Lung (tissue), 12 donors: ENCODE measurements around the gene MYH11. TPM values are rescaled to one million over a fixed set of nuclear protein-coding genes. Genes with fewer than 3 reads are reported as not detected.

Experiments used
- ATAC-seq: fragments of 200-7000 bp; cut with Tn5 transposase; one replicate; pipeline ENCODE4 v1.9.1; 2020; ENCODE audit warnings: moderate number of reproducible peaks; ENCODE audit not compliant: insufficient read depth, low FRiP score
- DNase-seq, 3 donors: peaks; one replicate each; pipeline ENCODE4 v3.0.0-alpha.2; 2013 to 2017
- H3K27ac ChIP-seq, 2 donors: one replicate each; pipeline ENCODE4 v1.5.1; 2013; ENCODE audit warnings: mild to moderate bottlenecking in 2 of 2, moderate library complexity in 2 of 2, control low read depth in 1 of 2, inconsistent platforms in 1 of 2, low read depth in 1 of 2, low read length in 1 of 2
- H3K27me3 ChIP-seq, 3 donors: one replicate each; pipeline ENCODE4 v1.5.1; 2013; ENCODE audit warnings: low read length in 2 of 3; ENCODE audit not compliant: control insufficient read depth in 3 of 3, insufficient read depth in 3 of 3
- H3K36me3 ChIP-seq, 4 donors: one replicate each; pipeline ENCODE4 v1.5.1; 2013; ENCODE audit warnings: low read length in 4 of 4, mild to moderate bottlenecking in 1 of 4, moderate library complexity in 1 of 4; ENCODE audit not compliant: control insufficient read depth in 4 of 4, insufficient read depth in 4 of 4
- H3K4me1 ChIP-seq, 5 donors: one replicate each; pipeline ENCODE4 v1.5.1; 2013; ENCODE audit warnings: low read length in 5 of 5, mild to moderate bottlenecking in 2 of 5, moderate library complexity in 1 of 5; ENCODE audit not compliant: control insufficient read depth in 5 of 5, insufficient read depth in 5 of 5
- H3K4me3 ChIP-seq: one replicate; pipeline ENCODE4 v1.5.1; 2013; ENCODE audit warnings: mild to moderate bottlenecking, control low read depth, moderate library complexity
- H3K9ac ChIP-seq, 2 donors: one replicate each; pipeline ENCODE4 v1.5.1; 2013; ENCODE audit warnings: low read length in 2 of 2, control low read depth in 1 of 2; ENCODE audit not compliant: insufficient read depth in 1 of 2
- H3K9me3 ChIP-seq, 4 donors: one replicate each; pipeline ENCODE4 v1.5.1; 2013; ENCODE audit warnings: low read length in 3 of 4, mild to moderate bottlenecking in 1 of 4, moderate library complexity in 1 of 4; ENCODE audit not compliant: control insufficient read depth in 4 of 4, insufficient read depth in 3 of 4
- WGBS, 2 donors: extraction: QIAGEN DNeasy Blood & Tissue Kit; methylation state at CpG; one replicate each; pipeline ENCODE4 v1.1.7; 2013; 5-methylcytosine and 5-hydroxymethylcytosine counted together
- polyA plus RNA-seq, 2 donors: library from polyadenylated mRNA; stranded (reverse); fragments of 200-250 nt; gene quantifications; one replicate each; pipeline ENCODE4 v1.2.1, GENCODE V29; 2013
- total RNA-seq, 2 donors: library from RNA; depleted of rRNA in 1 of 2; stranded (reverse); fragments of >200 nt in 1 of 2; gene quantifications; one replicate each; pipeline ENCODE4 v1.2.1, GENCODE V29; 2014 to 2021
- TF ChIP-seq, protein P1 (sequence below): IDR thresholded peaks from 2 replicates; pipeline ENCODE4 v1.5.1; 2012; ENCODE audit warnings: mild to moderate bottlenecking; ENCODE audit errors: control extremely low read depth, extremely low read depth
- donor health status: control.
- donor health status: control.
- donor health status: Bipolar disorder and iron deficiency.
- donor health status: healthy.
- donor health status: DM: yes; HTN: yes; CAD: no.

The MYH11 gene
- total and polyA plus RNA-seq, 4 donors = 25.7 to 146 (median 55.0) TPM

DNA sequence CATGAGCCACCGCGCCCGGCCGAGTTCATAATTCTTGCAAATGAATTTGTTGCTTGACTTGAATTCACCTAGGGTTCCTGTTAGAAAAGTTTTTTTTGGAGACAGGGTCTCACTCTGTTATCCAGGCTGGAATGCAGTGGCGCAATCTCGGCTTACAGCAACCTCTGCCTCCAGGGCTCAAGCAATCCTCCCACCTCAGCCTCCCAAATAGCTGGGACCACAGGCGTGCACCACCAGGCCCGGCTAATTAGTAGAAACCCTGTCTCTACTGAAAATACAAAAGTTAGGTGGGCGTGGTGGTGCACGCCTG is 99.8 kb downstream of the MYH11 start:
- ATAC-seq (no peak), DNase-seq (no peak)
- TF ChIP-seq, protein P1, sequence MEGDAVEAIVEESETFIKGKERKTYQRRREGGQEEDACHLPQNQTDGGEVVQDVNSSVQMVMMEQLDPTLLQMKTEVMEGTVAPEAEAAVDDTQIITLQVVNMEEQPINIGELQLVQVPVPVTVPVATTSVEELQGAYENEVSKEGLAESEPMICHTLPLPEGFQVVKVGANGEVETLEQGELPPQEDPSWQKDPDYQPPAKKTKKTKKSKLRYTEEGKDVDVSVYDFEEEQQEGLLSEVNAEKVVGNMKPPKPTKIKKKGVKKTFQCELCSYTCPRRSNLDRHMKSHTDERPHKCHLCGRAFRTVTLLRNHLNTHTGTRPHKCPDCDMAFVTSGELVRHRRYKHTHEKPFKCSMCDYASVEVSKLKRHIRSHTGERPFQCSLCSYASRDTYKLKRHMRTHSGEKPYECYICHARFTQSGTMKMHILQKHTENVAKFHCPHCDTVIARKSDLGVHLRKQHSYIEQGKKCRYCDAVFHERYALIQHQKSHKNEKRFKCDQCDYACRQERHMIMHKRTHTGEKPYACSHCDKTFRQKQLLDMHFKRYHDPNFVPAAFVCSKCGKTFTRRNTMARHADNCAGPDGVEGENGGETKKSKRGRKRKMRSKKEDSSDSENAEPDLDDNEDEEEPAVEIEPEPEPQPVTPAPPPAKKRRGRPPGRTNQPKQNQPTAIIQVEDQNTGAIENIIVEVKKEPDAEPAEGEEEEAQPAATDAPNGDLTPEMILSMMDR = no peak
- no peaks in the 10 kb centered on the region for H3K27me3 ChIP-seq
- no peaks in the 10 kb centered on the region for H3K36me3 ChIP-seq
- no peaks in the 10 kb centered on the region for H3K4me1 ChIP-seq
- no peak overlapping the region for H3K9ac ChIP-seq
- peaks cover 0 to 3% (median 1%) of the 10 kb centered on the region in 4 donors for H3K9me3 ChIP-seq
- 80 to 83% methylated on average over 10 of the region's 10 CpGs for WGBS, 2 donors
- no peak overlapping the region for H3K27ac ChIP-seq
- H3K4me3 ChIP-seq = no peak overlapping the region

DNA sequence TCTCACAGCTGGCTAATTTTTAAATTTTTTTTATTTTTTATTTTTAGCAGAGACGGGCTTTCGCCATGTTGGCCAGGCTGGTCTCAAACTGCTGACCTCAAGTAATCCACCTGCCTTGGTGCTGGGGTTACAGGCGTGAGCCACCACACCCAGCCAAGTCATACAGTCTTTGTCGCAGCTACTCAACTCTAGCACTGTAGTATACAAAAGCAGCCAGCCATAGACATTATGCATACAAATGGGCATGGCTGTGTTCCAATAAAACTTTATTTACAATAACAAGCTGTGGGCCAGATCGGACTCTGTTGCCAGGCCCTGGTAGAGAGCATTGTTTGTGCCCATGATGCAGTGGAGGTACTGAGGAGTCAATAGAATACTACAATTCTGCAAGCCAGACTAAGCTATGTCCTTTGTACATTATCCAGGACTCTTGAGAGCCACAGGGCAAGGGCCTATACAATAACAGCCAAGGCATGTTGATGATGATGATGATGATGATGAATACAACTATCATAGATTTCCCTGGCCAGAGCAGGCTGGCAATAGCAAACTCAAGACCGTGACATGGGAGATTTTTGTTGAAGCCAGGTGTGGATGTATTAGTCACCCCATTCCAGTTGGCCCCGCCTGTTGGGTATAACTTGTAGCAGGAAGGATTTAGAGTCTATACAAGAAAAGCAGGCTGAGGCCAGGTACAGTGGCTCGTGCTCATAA is 101.8 kb downstream of the MYH11 start:
- Histone ChIP-seq H3K36me3 (no peaks in the 10 kb centered on the region), H3K9ac (no peak overlapping the region), H3K9me3 (peaks cover 0 to 3% (median 1%) of the 10 kb centered on the region in 4 donors), H3K4me1 (no peaks in the 10 kb centered on the region), H3K4me3 (no peak overlapping the region), H3K27me3 (no peaks in the 10 kb centered on the region), H3K27ac (no peak overlapping the region)
- TF ChIP-seq, protein P1 = no peak
- no peak for DNase-seq
- no peak for ATAC-seq
- 91 to 94% methylated on average over 8 of the region's 8 CpGs for WGBS, 2 donors

DNA sequence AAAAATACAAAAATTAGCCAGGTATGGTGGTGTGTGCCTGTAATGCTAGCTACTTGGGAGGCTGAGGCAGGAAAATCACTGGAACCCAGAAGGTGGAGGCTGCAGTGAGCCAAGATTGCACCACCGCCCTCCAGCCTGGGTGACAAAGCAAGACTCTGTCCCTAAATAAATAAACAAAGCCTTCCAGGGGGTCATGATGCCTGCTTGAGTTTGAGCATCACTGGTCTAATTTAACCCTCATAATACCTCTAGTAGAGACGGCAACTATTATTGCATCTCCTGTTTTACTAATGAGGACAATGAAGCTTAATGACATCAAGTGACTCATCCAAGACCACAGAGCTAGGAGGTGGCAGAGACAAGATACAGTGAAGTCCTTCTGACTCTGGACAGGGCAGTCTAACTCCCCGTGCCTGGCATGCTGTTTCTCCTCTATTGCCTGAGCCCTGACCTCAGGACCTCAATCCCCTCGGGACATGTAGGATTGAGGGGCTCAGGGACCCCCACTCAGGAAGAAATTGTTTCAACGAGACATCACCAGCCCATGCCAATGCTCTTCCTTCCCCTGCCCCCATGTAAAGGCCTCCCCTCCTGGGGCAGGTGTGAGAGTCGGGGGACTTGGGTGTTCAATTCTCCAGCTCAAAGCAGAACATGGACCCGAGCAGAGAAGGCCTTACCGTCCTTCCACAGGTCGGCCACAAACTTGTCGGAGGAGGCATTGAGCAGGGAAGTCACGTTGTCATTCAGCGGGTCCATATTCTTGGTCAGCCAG is 103.9 kb downstream of the MYH11 start:
- Histone ChIP-seq H3K27ac (no peak overlapping the region), H3K4me1 (no peaks in the 10 kb centered on the region), H3K27me3 (no peaks in the 10 kb centered on the region), H3K9ac (no peak overlapping the region), H3K36me3 (peaks cover 0 to under 1% (median 0%) of the 10 kb centered on the region in 4 donors), H3K4me3 (no peak overlapping the region), H3K9me3 (peaks cover 0 to 3% (median 1%) of the 10 kb centered on the region in 4 donors)
- DNase-seq = no peak
- 85 to 91% methylated on average over 12 of the region's 12 CpGs for WGBS, 2 donors
- TF ChIP-seq, protein P1 = no peak
- no peak for ATAC-seq
